ENCODE data around the gene CPEB3.
A peak's percentile ranks its signal among the peaks of the same experiment; 100 is the strongest.

DNA sequence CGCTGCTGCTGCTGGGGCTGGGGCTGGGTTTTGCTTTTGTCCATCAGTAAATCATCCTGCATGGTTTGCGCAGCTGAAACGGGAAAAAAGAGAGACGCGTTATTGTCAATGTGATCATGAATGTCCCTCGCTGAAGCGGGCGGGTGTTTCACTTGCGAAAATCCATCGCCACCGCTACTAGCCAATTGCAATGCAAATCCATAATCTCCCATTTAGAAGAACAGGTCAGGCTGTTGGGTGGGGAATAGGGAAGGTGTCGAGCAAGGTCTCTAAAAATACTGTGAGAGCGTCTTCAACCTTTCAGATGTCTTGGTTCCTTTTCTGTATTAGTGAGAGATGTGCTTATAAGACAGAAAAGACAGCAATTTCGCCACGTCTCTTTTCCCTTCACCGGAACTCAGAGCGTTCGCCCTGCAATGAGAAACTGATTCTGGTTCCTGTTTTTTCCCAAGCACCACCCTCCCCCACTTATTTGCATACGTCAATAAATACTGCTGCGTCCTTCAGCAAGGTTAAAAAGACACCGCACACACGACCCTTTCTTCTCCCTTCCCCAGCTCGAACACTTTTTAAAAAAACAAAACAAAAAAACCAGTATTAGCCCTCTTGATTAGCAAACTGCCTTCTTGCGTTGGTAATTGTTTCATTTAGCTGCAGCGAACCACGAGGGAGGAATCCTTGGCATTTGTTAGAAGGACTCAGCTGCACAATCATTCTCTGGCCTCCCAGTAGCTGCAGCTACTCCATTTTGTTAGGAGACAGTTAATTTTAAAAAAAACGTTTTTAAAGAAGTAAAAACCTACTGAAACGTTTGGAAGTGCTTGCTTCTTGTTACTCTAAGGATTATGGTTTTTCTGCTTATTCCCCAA, 50.4 kb downstream of the CPEB3 start:
- TF ChIP-seq MAFK (IDR thresholded peaks at IDR 0.05; ENCODE audit: partially characterized antibody), result no peak
- no peak for TF ChIP-seq CTCF (IDR thresholded peaks at IDR 0.05)
- TF ChIP-seq, protein P1, sequence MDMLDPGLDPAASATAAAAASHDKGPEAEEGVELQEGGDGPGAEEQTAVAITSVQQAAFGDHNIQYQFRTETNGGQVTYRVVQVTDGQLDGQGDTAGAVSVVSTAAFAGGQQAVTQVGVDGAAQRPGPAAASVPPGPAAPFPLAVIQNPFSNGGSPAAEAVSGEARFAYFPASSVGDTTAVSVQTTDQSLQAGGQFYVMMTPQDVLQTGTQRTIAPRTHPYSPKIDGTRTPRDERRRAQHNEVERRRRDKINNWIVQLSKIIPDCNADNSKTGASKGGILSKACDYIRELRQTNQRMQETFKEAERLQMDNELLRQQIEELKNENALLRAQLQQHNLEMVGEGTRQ (IDR thresholded peaks at IDR 0.05), result no peak
- TF ChIP-seq EHMT2 (IDR thresholded peaks at IDR 0.05; ENCODE audit: low read depth), result no peak
- no peak for TF ChIP-seq GATA3 (IDR thresholded peaks at IDR 0.05; ENCODE audit: borderline replicate concordance)
- TF ChIP-seq, protein P2, sequence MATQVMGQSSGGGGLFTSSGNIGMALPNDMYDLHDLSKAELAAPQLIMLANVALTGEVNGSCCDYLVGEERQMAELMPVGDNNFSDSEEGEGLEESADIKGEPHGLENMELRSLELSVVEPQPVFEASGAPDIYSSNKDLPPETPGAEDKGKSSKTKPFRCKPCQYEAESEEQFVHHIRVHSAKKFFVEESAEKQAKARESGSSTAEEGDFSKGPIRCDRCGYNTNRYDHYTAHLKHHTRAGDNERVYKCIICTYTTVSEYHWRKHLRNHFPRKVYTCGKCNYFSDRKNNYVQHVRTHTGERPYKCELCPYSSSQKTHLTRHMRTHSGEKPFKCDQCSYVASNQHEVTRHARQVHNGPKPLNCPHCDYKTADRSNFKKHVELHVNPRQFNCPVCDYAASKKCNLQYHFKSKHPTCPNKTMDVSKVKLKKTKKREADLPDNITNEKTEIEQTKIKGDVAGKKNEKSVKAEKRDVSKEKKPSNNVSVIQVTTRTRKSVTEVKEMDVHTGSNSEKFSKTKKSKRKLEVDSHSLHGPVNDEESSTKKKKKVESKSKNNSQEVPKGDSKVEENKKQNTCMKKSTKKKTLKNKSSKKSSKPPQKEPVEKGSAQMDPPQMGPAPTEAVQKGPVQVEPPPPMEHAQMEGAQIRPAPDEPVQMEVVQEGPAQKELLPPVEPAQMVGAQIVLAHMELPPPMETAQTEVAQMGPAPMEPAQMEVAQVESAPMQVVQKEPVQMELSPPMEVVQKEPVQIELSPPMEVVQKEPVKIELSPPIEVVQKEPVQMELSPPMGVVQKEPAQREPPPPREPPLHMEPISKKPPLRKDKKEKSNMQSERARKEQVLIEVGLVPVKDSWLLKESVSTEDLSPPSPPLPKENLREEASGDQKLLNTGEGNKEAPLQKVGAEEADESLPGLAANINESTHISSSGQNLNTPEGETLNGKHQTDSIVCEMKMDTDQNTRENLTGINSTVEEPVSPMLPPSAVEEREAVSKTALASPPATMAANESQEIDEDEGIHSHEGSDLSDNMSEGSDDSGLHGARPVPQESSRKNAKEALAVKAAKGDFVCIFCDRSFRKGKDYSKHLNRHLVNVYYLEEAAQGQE (IDR thresholded peaks at IDR 0.05), result no peak
- no peak for TF ChIP-seq POLR2A (IDR thresholded peaks at IDR 0.05; ENCODE audit: low read length)
- no peak for TF ChIP-seq FOSB (CRISPR knock-in tag; IDR thresholded peaks at IDR 0.05)
- TF ChIP-seq RCOR1 (IDR thresholded peaks at IDR 0.05; ENCODE audit: low read depth, low read length), result no peak
- TF ChIP-seq MAZ (IDR thresholded peaks at IDR 0.05; ENCODE audit: borderline replicate concordance, low read depth, low read length), result no peak
- TF ChIP-seq, protein P3, sequence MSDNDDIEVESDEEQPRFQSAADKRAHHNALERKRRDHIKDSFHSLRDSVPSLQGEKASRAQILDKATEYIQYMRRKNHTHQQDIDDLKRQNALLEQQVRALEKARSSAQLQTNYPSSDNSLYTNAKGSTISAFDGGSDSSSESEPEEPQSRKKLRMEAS (IDR thresholded peaks at IDR 0.05), result 0 out of 2 replicates have a peak, but pooled peaks have one; percentile 30
